D721Med (cell line): ENCODE measurements around the gene PBX2.

Experiments
- DNase-seq: peaks from one replicate; pipeline ENCODE4 v3.0.0; 2011; ENCODE audit warnings: low spot score; ENCODE audit not compliant: insufficient read length
- FAIRE-seq: peaks from 2 replicates; lab custom pipeline; 2011; peaks lifted over from hg19 to GRCh38; lab: Jason Lieb, UNC
- CTCF ChIP-seq: IDR thresholded peaks from 2 replicates; pipeline ENCODE4 v1.5.1; 2012; ENCODE audit warnings: mild to moderate bottlenecking, control low read depth; ENCODE audit not compliant: insufficient read depth; ENCODE audit errors: missing control alignments

The PBX2 gene

DNA sequence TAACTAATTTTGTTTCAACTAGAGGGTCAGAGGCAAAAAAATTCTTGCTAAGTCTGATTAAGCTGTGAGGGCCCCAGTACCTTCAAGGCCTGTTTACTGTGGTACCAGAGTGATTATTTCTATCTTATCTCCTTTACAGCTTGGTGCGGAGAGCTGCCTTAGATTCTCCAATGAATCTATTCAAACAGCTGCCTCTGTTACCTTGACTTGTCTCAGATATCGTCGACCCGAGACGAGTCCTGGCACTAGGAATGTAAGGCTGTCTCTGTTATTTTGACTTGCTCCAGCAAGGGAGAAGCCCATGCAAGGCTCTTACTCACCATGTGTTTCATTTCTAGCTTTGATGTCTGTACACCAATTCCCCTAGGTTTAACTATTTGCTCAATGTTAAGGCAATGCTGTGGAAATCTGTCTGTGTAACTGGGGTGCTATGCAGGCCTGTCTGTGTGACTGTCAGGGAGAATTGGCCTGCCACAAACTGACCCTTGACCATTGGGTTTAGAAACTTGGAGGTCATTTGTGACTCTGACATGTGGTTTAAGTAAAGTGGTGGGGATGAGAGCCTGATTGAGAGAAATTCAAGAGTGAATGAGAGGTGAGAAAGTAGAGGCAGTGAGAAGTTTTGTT, 49.5 kb downstream of the PBX2 start:
- DNase-seq (no peak), FAIRE-seq (no peak)
- no peak for TF ChIP-seq CTCF

- no peak for FAIRE-seq
- TF ChIP-seq CTCF = no peak
- no peak for DNase-seq
Observed at GRCh38 chr6:32139590-32139989, 50.4 kb downstream of the PBX2 start.

GRCh38 chr6:32137454-32137853, 52.5 kb downstream of the PBX2 start:
- FAIRE-seq (no peak), DNase-seq (no peak)
- TF ChIP-seq CTCF = no peak
